Measurements from ENCODE around the gene TICAM1.
"Not testable (repeated sequence)": the region's sequence is repeated elsewhere in the genome, so short reads cannot be mapped to it uniquely, and the experiment has no call there.

GRCh38 chr19:4792019-4792865, 39.3 kb downstream of the TICAM1 start:
- not testable (repeated sequence) for TF ChIP-seq CTCF (IDR thresholded peaks at IDR 0.05; ENCODE audit: poor library complexity); EZH2 (IDR thresholded peaks at IDR 0.05; ENCODE audit: borderline replicate concordance)

All from hepatocyte (in vitro differentiated cells).